Hepatocyte (in vitro differentiated cells): ENCODE data around the gene RBBP5. TPM values are rescaled to one million over a fixed set of nuclear protein-coding genes. Genes with fewer than 3 reads are reported as not detected.

Experiments
- DNase-seq: peaks from one replicate; pipeline ENCODE4 v3.0.0-alpha.2; 2016; ENCODE audit warnings: low spot score
- H2AFZ ChIP-seq: fragments of 200-600 bp; sonication (generic); 2 replicates; pipeline ENCODE4 v1.6.0; 2016; ENCODE audit warnings: antibody characterized with exemption, mild to moderate bottlenecking
- H3K27ac ChIP-seq: fragments of 200-600 bp; sonication (generic); 2 replicates; pipeline ENCODE4 v1.5.1; 2016; ENCODE audit warnings: mild to moderate bottlenecking
- H3K27me3 ChIP-seq: fragments of 200-600 bp; sonication (generic); 2 replicates; pipeline ENCODE4 v1.6.1; 2016
- H3K36me3 ChIP-seq: fragments of 200-600 bp; sonication (generic); replicated peaks from 2 replicates; pipeline ENCODE4 v1.5.1; 2016; ENCODE audit warnings: low read depth; ENCODE audit not compliant: insufficient read depth
- H3K4me1 ChIP-seq: fragments of 200-600 bp; sonication (generic); 2 replicates; pipeline ENCODE4 v1.5.1; 2016; ENCODE audit warnings: mild to moderate bottlenecking, moderate library complexity; ENCODE audit not compliant: insufficient read depth
- H3K4me2 ChIP-seq: fragments of 200-600 bp; sonication (generic); 2 replicates; pipeline ENCODE4 v1.6.0; 2016
- H3K4me3 ChIP-seq: fragments of 200-600 bp; sonication (generic); 2 replicates; pipeline ENCODE4 v1.5.1; 2016; ENCODE audit warnings: mild to moderate bottlenecking
- H3K79me2 ChIP-seq: fragments of 200-600 bp; sonication (generic); 2 replicates; pipeline ENCODE4 v1.6.0; 2017; ENCODE audit warnings: mild to moderate bottlenecking
- H3K9me2 ChIP-seq: fragments of 200-600 bp; sonication (generic); replicated peaks from 2 replicates; pipeline ENCODE4 v1.6.0; 2017; ENCODE audit warnings: mild to moderate bottlenecking; ENCODE audit not compliant: insufficient read depth
- H3K9me3 ChIP-seq: fragments of 200-600 bp; sonication (generic); 2 replicates; pipeline ENCODE4 v1.5.1; 2016; ENCODE audit warnings: low read depth, mild to moderate bottlenecking
- H4K20me1 ChIP-seq: fragments of 200-600 bp; sonication (generic); 2 replicates; pipeline ENCODE4 v1.6.0; 2016; ENCODE audit warnings: mild to moderate bottlenecking; ENCODE audit not compliant: insufficient read depth, poor library complexity, severe bottlenecking
- CTCF ChIP-seq: fragments of 200-600 bp; sonication (generic); IDR thresholded peaks from 2 replicates; pipeline ENCODE4 v1.5.1; 2016; ENCODE audit warnings: antibody characterized with exemption, mild to moderate bottlenecking; ENCODE audit not compliant: poor library complexity
- EZH2 ChIP-seq: fragments of 200-600 bp; sonication (generic); IDR thresholded peaks from 2 replicates; pipeline ENCODE4 v1.6.1; 2016; ENCODE audit warnings: antibody characterized with exemption, mild to moderate bottlenecking, borderline replicate concordance
- EZH2phosphoT487 ChIP-seq: fragments of 200-600 bp; sonication (generic); IDR thresholded peaks from one replicate; pipeline ENCODE4 v1.6.1; 2018; ENCODE audit warnings: antibody characterized with exemption, mild to moderate bottlenecking, low read depth, moderate library complexity; ENCODE audit not compliant: unreplicated experiment, severe bottlenecking
- WGBS: methylation state at CpG from one replicate; pipeline ENCODE4 v1.1.6; 2016; ENCODE audit warnings: low lambda C conversion rate; ENCODE audit errors: missing lambda C conversion rate; 5-methylcytosine and 5-hydroxymethylcytosine counted together
- polyA plus RNA-seq: library from polyadenylated mRNA; unstranded; fragments of >200 nt; fragmentation: Nextera tagmentation; extraction: Ambion mirVana; gene quantifications from 2 replicates; pipeline ENCODE4 v1.2.1, GENCODE V29; 2016
- total RNA-seq: library from RNA; depleted of rRNA; stranded (reverse); fragments of >200 nt; gene quantifications from 2 replicates; pipeline ENCODE4 v1.2.3, GENCODE V29; 2014

The RBBP5 gene
- total and polyA plus RNA-seq, 2 experiments from 2014 or later = 9.0 to 15.3 TPM

- no peaks in the 10 kb centered on the region for H3K79me2 ChIP-seq
- WGBS = 88% methylated on average over 9 of the region's 9 CpGs
- TF ChIP-seq EZH2phosphoT487 (no peak), EZH2 (no peak), CTCF (no peak)
- H3K27ac ChIP-seq = no peak overlapping the region
- H3K27me3 ChIP-seq = peaks cover 27% of the 10 kb centered on the region
- H3K9me3 ChIP-seq = no peaks in the 10 kb centered on the region
- no peak for DNase-seq
- H3K36me3 ChIP-seq = no peaks in the 10 kb centered on the region
- H4K20me1 ChIP-seq = no peaks in the 10 kb centered on the region
- no peak overlapping the region for H3K4me2 ChIP-seq
- H3K4me3 ChIP-seq = no peak overlapping the region
- no peak overlapping the region for H2AFZ ChIP-seq
- H3K9me2 ChIP-seq = no peaks in the 10 kb centered on the region
- H3K4me1 ChIP-seq = no peaks in the 10 kb centered on the region
These were observed 84.2 kb downstream of the RBBP5 start for GRCh38 chr1:205037539-205037938.

Other genes with a start within 250 kb of the RBBP5 start
- 0.36 and 9.7 TPM in 2 replicates for gene CNTN2, start 78.8 kb downstream of the RBBP5 start, total RNA-seq
- gene CNTN2, start 78.8 kb downstream of the RBBP5 start, polyA plus RNA-seq = 0.49 TPM in 1 of 2 replicates, not detected in the other
- gene TMEM81, start 37.5 kb downstream of the RBBP5 start, total RNA-seq = 2.1 and 2.2 TPM in 2 replicates
- gene TMEM81, start 37.5 kb downstream of the RBBP5 start, polyA plus RNA-seq = 1.3 TPM in 1 of 2 replicates, not detected in the other
- 8.5 and 11.0 TPM in 2 replicates for gene DSTYK, start 89.7 kb upstream of the RBBP5 start, total RNA-seq
- 7.7 and 8.4 TPM in 2 replicates for gene DSTYK, start 89.7 kb upstream of the RBBP5 start, polyA plus RNA-seq
- 2.4 and 2.5 TPM in 2 replicates for gene TMCC2, start 106.0 kb upstream of the RBBP5 start, total RNA-seq
- 1.7 and 2.9 TPM in 2 replicates for gene TMCC2, start 106.0 kb upstream of the RBBP5 start, polyA plus RNA-seq
- gene NUAK2, start 199.8 kb upstream of the RBBP5 start, total RNA-seq = 12.6 and 13.4 TPM in 2 replicates
- 20.7 and 22.5 TPM in 2 replicates for gene NUAK2, start 199.8 kb upstream of the RBBP5 start, polyA plus RNA-seq
- gene KLHDC8A, start 234.9 kb upstream of the RBBP5 start, total RNA-seq = 0.28 and 0.40 TPM in 2 replicates
- gene KLHDC8A, start 234.9 kb upstream of the RBBP5 start, polyA plus RNA-seq = 1.6 and 1.7 TPM in 2 replicates